Inflammatory macrophage treated with lipopolysaccharide for 1 hour (primary cell): Measurements from ENCODE around the gene SERPINB7.

Experiments used
- DNase-seq, 2 donors: peaks; one replicate each; pipeline ENCODE4 v3.0.0-alpha.2; 2020 to 2022

Gene SERPINB7

DNA sequence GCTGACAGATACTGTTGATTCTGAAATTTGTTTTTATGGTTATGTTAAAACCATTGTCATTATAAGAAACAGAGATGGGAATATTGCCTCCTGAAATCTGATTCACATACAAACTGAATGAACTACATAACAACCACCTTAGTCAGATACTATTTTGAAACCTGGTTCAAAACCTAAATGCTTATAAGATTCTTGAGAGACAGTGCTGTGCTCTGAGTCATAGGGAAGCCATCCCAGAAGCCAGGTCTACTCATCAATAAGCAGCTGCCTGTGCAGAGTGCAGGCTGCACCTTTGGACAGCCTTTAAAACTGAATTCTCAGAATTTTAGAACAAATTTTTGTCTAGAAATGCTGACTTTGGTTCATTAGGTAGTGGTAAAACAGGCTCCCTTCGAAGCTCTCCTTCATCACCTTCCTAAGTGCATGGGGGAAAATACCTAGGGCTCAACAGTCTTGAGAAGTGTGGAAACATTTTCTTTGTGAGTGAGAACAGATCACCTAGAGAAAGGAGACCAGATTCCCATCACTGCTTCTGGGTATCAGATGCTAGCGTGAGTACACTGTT, at the start of gene SERPINB7:
Gene SERPINB7 (plus strand): TSS at position 253 of the 565 bp plus-strand sequence. CDS start 6,955 bp downstream, outside the sequence.
- DNase-seq = no peak

DNA sequence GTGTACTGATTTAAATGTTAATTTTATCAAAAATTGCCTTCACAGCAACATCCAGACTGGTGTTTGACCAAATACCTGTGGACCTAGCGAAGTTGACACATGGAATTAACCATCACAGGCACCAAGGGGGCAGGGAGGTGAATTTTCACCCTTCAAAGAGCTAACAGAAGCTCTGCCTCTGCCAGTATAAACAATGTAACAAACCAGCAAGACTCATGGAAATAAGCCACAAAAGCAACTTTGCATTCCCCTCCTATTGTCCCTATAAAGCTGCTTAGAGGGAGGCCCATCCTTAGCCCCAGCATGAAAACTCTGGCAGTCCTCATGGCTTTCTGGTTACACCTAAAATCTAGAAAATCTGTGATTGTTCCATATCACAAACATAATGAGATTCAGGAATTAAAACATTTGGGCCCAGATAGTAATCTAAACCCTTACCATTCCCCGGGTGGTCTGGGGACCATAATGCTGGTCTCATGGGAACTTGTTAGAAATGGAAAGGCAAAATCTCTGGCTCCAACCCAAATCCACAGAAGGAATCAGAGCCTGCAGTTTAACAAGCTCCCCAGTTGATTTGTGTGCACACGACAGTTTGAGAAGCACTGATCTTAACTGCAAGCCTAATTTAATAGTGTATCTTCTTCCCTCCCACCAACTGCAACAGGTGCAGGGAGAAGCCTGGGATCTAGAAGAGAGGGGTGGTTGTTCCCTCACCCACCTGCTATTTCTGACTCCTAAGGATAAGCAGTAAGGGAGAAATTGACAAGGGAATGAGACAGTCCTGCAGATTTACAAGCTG, 49.3 kb upstream of the SERPINB7 start:
- DNase-seq = no peak

- no peak for DNase-seq
Measured at GRCh38 chr18:63730773-63731172, 44.4 kb upstream of the SERPINB7 start.

DNA sequence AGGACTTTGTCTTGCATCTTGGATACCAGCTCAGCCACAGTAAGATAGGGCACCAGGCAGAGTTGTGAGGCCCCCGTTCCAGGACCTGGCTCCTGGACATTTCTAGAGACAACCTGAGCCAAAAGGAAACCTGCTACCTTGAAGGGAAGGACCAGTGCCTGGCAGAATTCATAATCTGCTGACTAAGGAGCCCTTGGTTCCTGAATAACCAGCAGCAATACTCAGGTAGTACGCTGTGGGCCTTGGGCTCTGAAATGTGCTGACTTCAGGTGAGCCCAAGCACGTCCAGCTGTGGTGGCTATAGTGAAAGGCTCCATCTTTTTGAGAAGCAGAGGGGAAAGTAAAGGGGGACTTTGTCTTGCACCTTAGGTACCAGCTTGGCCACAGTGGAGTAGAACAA, 44.0 kb upstream of the SERPINB7 start:
- no peak for DNase-seq

DNA sequence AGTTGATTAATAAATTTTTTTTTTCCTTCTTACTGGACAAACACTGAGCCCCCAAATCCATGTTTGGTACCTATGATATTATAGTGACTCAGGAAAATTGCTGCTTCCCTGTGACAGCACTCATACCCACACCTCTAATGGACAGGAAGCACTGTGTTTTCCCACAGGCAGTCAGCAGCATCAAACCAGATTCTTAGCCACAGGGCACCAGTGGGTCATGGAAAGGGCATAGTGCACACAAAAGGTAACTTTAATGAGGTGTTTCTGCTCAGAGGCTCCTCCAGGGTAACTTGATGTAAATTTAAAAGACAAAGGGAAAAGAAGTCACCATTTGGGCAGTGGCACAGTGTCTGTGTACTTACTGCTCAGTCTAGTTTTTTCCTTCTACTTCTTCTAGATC, 38.3 kb upstream of the SERPINB7 start:
- no peak for DNase-seq

DNA sequence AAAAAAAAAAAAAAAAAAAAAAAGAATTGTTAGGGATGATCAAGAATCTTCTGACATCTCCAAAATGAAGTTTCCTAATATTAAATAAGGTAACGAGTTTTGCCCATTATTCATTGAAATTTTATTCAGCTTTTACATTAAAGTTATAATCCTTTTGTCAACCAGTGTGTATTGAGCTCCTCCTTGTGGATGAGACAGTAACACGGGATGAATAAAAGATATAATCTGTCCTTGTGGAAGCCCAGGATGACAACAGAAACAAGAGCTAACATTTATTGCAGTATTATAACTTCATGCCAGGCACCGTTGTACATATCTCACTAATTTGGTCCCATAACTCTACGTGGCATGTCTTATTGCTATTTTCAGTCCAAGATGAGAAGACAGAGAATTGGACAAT, 33.4 kb upstream of the SERPINB7 start:
- DNase-seq = peak in 1 of 2 donors; percentile 11

GRCh38 chr18:63747006-63747405, 28.2 kb upstream of the SERPINB7 start:
- DNase-seq = no peak

- DNase-seq = no peak
Measured at GRCh38 chr18:63749489-63749888, 25.7 kb upstream of the SERPINB7 start.

GRCh38 chr18:63752636-63753035, 22.6 kb upstream of the SERPINB7 start:
- DNase-seq = peak in 1 of 2 donors; percentile 33

GRCh38 chr18:63753676-63754075, 21.5 kb upstream of the SERPINB7 start:
- DNase-seq = no peak

DNA sequence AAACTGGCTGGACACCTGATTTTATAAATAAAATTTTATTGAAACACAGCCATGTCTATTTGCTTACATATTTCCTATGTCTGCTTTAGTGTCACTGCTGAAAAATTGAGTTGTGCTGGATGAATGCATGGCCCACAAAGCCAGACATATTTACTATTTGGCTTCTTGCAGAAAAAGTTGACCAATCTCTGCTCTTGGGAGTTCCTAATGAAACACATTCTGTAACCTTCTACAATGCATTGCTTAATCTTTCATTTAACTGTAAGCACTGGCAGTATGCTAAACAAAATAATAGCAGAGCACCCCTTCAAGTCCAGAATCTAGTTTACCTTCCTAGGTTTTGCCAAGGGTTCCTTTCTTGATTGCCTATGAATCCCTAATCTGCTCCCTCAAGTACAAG, 17.7 kb upstream of the SERPINB7 start:
- no peak for DNase-seq

GRCh38 chr18:63758615-63759240, 16.5 kb upstream of the SERPINB7 start:
- DNase-seq = no peak

- DNase-seq = peak in 1 of 2 donors; percentile 9
Measured at GRCh38 chr18:63759786-63760185, 15.4 kb upstream of the SERPINB7 start.

GRCh38 chr18:63762518-63762917, 12.7 kb upstream of the SERPINB7 start:
- no peak for DNase-seq

- DNase-seq = no peak
Measured at GRCh38 chr18:63763831-63764600, 11.2 kb upstream of the SERPINB7 start.

- DNase-seq = no peak
Measured at GRCh38 chr18:63765837-63766236, 9.4 kb upstream of the SERPINB7 start.

DNA sequence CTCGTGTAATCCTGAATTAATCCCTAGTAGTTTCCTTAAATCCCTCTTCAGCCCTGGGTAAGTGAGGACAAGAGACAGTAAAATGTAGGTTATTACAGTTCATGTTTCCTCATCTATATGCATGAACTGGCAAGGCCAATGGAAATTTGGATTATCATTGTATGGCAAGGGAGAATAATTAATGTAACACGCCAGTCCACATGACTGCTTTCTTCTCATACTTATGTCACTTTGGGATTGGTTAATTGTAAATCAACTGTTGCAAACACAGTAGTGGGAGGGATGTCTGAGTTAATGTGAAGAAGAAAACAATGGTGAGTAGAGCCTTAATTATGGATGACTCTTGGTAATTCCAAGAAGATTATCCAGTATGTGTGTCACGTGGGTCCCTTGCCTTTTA, 1.7 kb upstream of the SERPINB7 start:
- no peak for DNase-seq

DNA sequence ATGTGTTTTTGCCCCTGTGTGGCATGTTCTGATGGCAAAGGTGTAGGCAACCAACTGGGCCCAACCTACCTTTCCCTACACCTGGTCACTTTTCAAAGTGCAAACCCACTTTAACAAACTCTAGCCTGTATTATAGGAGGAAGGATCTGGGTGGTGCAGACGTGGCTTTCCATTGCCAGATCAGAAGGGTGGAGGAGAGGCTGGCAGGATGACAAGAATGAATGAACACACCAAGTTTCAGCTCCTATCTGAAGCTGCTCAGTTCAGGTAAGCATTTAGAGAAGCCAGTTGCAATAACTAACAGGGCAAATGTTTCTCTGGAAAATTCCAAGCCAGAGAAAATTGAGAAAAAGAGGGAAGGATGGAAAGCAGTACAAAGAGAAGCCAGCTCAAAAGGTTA, 707 bp upstream of the SERPINB7 start:
- no peak for DNase-seq

DNA sequence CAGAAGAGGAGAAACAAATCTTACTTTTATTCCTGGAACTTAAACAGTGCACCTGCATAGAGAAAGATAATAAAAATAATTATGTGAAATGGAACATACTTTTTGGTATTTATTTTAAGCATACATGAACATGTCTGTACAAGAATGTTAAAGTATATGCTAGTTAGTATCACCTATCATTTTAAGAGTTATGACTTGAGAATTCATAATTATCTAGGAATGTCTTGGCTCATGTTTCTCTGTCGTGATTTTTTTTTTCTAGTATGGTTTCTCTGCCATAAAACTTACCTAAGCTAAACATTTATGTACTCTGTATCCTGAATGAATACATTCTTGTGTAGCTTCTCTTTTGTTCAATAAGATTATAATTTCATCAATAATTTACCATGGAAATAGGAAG, 4.2 kb downstream of the SERPINB7 start:
- no peak for DNase-seq

- no peak for DNase-seq
Measured at GRCh38 chr18:63783394-63783793, 8.2 kb downstream of the SERPINB7 start.

DNA sequence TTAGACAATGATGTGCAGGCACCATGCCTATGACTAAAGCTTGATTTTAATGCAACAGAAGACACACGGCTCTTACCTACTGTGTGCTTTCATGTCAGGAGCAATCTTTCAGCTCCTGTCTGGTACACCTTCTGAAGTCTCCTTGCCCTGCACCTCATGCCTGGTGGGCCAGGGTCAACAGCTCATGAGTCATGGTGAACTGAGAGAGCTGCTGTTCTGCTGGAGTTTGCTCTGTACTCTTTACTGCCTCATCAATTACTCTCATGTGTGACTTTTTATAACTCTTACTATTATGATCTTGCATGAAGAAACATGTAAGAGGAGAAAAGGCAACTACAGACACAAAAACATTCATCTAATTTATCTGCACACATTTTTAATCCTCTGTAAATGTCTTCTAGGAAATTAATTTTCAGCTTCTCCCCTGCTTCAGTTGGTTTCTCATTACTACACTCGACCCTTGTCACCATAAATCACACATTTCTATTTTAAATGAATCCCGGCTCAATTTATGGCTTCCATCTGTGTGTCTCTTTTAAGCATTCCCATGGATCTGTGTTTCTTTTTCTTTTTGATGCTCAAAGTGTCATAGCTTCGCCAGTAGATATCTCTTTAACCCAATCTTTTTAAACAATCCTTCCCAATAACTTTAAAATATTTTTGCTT, 9.7 kb downstream of the SERPINB7 start:
- no peak for DNase-seq

DNA sequence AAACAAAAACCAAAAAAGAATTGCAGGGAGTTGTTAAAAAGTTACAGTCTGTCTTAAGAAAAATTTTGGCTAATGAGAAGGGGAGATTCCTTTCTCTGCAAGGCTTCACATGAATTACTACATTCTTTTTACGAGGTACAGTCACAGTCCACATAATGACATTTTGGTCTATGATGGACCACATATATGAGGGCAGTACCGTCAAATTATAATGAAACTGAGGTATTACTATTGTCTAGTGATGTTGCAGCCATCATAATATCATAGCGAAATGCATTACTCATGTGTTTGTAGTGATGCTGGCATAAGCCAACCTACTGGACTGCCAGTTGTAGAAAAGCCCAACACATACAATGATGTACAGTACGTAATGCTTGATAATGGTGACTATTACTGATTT, 12.5 kb downstream of the SERPINB7 start:
- DNase-seq = no peak
